ENCODE results near the gene AP1G2.

AP1G2 gene

DNA sequence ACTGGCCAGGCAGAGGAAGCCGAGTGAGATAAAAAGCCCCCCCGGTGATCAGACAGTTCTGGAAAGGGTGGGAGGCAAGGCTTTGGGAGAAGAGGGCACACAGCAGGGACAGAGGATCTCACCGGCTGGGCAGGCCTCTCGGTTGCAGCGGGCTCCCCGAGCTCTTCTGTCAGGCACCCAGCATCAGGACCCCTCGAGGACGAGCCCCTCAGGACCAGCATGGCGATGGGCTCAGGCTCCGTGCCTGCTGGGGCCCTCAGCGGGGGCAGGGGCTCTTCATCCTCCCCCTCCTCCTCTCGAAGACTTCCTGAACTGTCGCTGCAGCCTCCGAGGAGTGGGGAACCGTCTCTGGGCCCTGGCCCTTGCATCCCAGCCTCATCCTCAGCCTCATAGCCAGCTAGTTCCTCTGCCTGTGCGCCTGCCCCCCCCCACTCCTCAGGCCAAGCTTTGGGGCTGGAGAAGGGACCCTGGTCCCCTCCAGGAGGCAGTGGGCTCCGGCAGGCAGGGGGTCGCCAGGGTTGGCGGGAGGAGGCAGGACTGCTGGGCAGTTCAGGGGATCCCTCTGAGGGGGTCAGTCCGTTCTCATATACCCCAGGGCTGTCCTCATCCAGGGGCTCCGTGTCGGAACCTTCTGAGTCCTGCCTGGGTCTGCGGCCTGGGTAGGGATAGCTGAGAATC is 3.4 kb upstream of the AP1G2 start:
- no peak for DNase-seq

DNA sequence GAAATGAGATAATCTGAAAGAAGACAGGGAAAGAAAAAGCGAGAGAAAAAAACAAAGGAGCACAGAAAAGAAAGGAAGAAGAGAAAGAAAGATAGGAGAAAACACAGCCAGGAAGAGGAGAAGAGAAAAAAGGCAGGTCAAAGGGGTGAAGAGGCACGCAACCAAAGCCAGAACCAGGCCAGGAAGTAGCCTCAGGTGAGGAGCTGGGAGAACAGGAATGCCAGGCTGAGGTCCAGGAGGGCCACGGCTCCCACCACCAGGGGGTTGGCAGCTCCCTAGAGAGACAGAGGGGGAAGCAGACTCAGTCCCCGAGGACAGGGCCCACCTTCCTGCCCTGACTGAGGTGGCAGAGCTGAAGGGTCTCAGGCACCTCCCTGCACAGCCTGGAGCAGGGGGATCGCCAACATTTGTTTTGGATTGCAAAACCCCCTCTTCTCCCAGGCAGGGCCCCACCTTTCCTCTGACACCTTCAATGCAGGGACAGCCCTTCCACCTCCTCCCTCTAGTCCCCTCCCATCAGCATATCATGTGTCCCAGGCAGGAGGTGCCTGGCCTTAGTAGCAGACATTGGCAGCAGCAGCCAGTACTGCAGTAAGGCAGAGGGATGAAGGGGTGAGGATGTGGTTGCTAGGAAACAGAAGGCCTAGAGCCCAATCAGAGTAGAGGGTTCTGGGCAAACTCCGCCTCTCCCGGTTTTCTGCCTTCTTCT is 2.0 kb upstream of the AP1G2 start:
- no peak for DNase-seq

DNA sequence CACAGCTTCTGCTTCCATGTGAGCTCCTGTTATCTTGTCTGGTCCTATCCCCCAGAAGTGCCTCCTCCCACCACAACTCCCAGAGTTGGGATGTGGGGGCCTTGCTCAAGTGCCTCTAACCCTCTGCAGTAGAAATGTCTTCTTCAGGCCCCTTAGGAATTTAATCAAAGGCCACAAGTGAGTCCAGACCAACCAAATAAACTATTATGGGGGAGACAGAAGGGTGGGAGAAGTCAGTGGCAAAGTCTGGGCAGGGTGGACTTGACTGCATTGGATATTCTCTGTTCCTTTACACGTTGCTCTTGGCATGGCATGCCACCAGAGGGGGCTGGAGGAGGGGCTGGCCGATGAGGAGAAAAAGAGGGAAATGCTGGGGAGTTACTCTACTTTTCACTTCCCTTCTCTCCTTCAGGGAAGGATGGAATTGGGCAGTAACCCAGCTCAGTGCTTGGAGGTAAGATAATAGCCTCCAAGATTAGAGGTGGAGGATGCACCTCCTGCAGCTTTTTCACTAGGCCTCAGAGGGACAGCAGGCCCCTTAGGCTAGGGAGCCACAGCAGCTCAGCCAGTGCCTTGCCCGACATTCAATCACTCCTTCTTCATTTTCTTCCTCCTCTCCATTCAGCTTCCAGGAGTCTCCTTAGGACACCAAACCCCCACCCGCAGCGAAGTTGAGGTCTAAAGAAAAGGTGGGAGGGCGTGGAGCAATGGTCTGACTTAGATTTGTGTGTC is 1.2 kb upstream of the AP1G2 start:
- no peak for DNase-seq

DNA sequence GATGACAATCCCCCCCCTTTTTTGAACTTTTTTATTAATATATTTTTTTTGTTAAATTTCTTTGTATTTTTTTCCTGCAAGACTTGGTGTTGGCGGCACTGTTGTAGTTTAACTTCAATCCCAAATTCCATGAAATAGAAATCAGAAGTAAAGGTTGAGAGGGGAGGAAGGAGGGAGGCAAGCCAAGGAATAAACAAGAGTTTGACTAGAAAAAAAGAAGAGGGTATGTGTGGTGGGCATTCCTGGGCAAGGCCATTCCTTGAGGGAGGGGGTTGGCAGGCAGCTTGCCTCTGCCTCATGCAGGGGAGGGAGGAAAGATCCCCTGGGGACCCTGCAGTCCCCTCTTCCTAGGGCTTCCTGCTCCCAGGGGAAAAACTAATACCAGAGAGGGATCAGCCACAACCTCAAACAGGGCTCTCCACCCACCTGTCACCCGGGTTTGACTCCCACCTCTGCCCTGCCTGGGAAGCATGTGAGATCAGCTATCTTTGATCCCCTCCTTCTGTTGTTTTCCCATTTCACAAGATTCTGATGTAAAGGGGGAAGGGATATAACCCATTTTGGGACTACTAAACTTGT is 519 bp upstream of the AP1G2 start:
- DNase-seq, result no peak

DNA sequence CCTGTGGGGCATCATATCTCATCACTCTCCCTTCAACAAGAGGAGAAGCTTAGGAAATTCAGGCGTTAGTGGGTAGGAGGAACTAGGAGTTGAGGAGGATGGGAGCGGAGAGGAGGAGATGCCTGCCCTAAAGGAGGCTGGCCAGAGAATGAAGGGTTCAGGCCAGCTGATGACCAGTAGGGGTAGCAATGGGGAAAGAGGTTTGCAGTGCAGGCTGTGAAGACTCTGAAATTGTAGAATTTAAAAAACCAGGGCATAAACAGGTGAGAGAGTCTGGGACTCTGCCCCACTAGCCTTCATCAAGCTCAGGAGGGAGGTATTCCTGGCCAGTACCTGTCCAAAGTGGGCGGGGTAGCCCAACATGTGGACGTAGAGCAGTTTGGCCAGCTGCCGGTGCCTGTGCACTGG is 809 bp downstream of the AP1G2 start:
- no peak for DNase-seq

DNA sequence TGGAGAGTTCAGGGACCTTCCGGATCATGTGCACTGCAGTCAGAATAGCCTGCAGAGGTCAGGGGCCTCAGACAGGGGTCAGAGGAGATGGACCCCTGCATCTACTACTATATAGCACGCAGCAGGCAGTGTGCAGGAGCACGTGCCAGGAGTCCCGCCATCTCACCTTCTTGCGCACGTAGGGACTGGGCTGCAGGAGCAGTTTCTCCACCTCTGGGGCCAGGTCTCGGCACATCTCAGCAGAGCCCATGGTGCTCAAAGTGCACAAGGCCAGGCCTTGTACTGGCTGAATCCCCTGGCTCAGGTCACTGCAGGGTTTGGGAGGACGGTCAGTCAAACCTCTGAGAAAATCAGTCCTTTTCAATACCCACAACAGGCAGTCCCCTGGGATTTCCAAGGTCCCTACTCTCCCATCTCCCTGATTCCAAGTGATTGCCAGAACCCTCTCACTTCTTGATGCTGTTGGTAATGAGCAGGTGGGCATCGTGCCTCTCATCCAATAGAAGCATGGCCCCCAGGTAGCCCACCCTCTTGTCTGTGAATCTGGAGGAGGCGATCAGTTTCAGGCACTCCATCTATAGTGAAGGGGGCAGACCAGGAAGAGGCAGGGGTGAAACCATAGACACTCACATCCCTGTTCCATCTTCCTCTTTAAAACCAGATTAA is 1.3 kb downstream of the AP1G2 start:
- DNase-seq, result no peak

DNA sequence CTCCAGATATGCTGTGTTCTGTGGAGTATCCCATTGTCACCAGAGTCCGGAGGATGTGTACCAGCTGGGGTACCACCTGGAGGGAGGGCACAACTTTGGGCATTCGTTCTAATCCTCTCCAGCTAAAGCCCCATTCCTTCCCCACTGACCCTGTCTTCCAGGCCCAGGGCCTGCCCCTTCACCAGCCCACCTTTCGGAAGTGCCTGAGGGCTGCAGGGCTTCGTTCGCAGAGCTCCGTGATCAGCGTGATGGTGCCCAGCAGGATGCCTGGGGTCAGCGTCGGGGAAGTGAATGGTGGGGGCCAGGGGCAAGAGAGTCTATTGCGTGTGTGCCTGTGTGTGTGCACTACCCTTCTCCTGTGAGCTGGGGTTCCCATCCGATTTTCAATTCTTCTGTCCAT is 2.0 kb downstream of the AP1G2 start:
- DNase-seq, result no peak

DNA sequence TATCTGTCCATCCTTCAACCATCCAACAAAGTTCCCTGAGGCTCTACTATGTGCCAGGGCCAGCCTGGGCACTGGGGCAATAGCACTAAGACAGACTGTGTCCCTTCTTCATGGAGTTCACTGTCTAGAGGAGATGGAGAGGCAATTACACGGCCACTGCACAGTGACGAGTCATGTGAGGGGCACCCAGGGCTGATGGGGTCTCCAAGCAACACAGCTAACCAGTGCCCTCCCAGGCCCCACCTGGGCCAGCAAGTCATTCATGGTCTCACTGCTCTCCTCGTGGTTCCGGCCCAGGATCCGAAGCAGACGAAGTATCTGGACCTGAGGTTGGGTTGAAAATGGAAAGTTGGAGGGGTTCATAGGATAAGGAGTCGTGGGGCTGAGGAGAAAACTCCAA is 2.7 kb downstream of the AP1G2 start:
- DNase-seq, result no peak

DNA sequence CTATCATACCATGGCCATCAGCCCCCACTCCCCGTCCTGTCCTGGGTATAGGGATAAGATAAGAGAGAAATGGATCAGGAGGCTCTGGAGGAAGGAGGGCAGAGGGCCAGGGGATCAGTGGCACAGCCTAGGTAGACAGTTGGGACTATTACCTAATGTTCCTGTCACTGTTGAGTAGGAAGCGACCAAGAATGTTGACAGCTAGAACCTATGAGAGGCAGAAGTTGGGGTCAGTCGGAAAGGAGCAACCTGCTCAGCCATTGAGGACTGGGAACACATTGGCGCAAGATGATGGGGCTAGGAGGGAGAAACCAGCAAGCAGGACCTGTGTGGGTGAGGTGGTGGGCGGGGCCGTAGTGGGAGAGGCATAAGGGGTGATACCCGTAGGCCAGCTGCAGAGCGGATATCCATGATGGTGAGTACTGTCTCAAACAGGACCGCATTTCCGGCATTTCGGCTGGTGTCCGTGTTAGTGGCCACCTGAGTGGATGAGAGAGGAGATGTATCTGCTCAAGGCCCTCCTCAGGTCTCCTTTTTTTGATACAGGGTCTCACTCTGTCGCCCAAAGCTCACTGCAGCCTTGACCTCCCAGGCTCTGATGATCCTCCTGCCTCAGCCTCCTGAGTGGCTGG is 3.3 kb downstream of the AP1G2 start:
- no peak for DNase-seq

DNA sequence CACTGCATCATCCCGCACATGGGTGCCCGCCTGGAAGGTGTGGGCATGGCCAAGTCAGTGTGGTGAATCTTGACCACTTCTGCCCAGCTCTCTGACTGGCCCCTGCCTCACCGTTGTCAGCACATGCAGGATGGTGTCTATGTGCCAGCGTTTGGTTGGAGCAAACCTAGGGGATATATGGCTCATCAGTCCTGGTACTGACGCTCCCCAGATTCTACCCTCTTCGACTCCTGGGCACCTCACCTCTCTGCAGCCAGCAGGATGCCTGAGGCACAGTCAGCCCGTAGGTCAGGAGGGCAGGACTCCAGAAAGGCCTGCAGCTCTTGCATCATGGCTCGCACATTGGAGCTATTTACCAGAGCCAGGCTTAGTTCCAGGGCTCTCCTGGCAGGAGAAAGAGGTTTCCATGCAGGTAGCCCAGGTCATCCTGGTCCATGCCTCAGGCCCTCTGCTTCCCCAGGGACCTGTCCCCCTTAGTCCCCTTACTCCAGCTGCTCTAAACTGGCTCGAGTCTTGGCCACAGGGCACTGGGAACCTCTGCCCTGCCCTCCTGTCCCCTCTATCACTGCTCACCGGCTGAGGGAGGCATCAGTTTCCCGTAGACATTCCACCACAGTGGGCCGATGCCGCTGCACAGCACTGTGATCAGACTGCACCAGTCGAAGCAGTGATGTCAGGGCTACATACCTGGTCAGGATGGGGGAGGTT is 4.0 kb downstream of the AP1G2 start:
- DNase-seq, result no peak

DNA sequence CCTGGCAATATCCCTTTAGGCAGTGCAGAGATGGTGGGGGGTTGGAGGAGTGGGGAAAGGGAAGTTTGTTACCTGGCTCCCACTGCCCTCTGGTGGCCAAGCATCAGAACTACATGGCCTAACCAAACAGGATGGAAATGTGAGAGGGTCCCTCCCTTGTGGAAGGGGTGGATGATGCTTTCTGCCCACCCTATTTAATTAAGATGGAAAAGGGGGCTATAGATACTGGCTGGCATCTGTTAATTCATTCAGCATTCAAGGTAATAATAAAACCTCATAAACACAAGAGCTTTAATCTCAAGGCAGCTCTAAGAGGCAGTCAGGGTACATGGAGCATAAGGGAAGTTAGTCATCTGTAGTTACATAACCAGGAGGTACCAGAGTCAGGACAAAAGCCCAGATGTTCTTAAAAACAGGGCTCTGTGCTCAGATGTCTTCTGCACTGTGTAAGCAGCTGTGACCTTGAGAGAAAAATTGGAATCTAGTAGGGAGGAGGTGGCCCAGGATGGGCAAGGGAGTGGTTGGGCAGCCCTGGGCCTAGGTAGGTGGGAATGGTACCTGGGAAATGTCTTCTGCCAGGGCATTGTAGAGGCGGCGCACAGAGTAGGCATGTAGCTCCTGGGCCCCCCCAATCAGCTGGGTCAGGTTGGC is 4.6 kb downstream of the AP1G2 start:
- peak; percentile 57 for DNase-seq

DNA sequence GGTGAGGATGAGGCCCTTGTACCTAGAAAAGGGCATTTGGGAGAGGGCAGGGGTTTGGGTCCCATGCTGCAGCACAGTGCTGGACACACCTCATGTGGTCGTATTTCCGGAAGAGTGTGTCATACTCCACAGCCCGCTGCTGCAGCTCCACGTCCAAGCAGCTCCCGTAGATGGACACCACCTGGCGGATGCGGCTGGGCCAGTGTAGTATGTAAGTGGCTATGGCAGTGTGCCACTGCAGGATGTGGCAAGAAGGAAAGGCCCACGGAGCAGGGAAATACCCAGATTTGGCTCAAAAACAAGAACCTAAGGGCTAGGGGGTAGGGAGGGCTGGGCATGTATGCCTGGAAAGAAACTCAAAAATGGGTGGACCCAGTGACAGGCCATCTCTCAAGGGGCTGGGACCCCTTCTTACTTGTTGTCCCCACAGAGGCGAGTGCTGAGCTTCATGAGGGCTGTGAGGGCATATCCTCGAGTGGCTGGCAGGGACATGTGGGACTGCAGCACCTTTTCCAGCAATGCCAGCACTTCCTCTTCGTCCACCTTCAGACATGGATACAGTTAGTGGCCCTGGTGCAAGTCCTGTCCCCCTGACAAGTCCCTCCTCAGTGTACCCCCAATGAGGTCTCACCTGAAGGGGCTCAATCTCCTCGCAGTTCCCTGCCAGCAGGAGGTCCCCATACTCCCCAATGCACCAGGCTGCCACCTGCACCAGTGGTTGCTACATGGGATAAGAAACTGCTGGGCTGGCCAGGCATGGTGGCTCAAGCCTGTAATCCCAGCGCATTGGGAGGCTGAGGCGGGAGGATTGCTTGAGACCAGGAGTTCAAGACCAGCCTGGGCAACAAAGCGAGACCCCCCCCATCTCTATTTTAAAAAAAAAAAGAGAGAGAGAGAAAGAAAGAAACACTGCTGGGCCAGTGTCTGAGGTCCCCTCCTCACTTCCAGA is 5.4 kb downstream of the AP1G2 start:
- DNase-seq, result no peak

DNA sequence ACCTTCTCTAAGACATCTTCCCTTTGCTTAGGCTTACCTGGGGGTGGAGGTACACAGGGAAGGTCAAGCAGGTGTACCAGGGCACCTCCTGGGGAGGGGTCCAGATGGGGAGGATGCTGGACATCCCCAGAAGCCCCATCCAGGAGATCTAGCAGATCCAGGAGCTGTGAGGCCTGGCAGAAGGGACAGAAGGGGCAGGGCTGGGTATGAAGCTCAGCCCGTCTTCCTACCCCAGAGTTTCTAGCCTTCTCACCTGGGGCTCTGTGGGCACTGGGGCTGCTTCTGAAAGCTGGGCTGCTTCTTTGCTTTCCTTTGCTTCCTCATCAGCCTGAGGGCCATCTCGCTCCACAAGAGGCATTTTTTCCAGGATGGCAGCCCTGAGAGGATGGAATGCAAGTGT is 6.3 kb downstream of the AP1G2 start:
- DNase-seq, result no peak

DNA sequence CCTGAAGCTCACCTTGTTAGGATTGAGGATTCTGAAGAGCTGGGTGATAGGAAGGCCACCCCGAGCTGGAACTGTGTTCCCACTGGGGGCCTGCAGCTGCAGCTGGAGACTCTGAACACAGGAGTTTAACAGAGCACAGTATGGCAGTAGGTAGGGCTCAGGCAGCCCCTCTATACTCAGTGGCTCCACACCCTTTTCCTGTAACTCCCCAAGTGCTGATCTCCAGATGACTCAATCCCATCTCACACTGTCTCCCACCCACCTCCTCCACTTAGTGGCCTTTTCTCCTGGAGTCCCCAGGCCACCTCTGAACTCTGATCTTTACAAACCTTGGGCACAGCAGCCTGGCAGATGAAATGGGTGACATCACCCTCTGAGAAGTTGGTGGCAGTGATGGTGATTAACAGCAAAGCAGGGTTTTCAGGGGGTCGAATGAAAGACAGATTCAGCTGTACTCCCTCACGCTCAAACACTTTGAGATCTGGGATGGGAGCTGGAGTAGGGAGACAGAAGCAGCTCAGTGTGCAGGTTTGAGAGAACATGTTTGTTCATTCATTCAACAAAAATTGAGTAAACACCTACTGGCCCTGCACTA is 7.6 kb downstream of the AP1G2 start:
- DNase-seq, result no peak

DNA sequence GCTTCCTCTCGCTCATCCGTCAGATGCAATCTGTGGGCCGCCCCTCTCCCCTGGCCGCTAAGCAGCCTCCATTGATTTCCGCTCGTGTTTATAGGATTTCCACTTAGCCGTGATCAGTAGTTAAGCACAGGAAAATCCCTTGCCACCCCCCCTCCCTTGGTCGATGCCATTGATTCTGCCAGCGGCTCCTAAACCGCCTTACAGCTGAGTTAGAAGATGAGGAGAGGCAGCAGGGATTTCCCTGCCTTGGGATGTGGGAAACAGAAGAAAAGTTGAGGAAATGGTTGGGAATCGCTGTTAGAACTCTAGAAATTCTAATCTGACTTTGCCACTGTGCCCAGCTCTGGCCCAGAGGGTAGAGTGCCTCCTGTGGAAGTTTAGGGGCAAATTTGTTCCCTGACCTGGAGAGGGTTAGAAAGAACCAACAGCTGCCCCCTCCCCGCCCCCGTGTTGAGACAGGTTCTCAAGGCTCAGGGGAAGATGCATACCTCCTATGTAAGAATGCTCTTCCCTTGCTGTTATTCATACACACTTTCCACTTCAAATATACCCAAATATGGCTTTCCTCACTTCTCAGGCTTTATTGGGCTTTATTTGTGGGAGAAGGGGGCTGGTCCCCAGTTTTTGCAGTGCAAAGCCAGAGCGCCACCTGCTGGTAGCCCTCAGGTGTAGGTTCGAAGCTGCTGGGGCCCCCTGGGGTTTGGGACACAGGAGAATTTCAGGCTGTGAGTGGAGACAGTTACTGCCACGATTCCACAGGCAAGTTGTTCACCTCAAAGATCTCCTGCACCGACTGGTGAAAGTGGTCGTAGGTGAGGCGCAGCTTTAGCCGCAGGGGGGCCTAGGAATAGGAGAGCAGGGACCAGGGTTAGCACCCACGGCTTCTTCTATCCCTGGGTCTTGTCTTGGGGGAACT is 8.3 kb downstream of the AP1G2 start:
- peak; percentile 61 for DNase-seq

DNA sequence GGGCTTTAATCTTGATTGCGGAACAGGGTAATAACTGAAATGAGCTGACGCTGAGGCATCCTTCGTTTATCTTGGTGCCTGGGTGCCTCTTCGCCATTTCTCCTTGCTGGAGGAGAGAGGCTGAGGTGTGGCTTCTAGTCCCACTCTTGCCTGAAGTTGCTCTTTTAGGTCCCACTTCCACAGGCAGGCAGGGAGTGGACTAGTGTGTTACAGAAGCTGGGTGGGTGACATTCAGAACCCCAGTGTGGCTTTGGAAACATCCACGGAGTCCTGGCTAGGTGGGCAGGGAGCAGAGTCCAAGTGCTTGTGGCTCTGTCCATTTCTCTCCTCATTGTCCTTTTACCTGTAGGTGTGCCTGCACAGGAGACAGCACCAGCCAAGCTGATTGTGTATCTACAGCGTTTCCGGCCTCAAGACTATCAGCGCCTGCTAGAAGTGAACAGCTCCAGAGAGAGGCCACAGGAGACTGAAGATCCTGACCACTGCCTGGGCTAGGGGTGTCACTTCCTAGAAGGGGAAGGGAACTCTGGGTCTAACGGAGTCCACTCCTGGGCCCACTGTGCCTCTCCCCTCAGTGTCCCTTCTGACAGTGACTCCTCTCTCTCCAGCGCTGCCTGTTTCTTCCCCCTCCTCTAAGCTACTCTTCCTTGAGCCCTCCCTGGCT is 9.1 kb downstream of the AP1G2 start:
- no peak for DNase-seq

DNA sequence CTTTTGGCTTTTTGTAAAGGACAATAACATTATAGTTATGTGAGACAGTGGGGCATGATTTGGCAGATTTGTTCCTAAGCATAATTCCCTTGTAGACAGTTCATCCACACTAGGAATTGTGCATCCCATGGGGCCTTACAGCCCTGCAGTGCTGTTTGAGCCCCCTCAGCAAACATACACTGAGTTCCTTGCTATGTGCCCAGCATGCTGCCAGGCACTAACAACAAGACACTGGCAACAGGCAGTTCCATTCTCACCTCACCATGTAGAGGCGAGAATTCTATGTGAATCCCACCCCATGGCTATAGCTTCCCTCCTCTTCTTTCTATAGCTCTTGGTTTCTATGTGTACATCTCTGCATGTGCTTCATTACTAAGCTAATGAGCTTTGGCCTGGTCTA is 9.6 kb downstream of the AP1G2 start:
- no peak for DNase-seq

DNA sequence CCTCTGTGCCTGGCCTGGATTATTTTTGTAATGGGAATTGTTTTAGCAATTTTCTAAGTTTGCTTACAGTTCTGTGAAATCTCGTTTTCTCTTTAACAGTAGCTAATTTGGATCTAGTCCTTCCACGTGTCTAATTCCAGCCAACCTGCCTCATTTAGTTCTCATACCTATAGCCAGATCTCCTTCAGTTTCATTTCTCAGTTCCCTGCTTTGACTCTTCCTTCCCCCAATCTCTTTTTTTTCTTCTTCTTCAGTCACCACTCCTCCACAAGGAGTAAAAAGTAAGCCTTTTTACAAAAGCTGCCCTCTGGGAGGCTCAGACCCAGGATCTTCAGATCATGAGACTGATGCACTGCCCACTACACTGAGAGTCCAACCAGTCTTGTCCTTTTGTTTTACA is 10.1 kb downstream of the AP1G2 start:
- no peak for DNase-seq
